ENCODE results near the gene ABCA12.
"Not testable (repeated sequence)": the region's sequence is repeated elsewhere in the genome, so short reads cannot be mapped to it uniquely, and the experiment has no call there.

The ABCA12 gene, protein sequence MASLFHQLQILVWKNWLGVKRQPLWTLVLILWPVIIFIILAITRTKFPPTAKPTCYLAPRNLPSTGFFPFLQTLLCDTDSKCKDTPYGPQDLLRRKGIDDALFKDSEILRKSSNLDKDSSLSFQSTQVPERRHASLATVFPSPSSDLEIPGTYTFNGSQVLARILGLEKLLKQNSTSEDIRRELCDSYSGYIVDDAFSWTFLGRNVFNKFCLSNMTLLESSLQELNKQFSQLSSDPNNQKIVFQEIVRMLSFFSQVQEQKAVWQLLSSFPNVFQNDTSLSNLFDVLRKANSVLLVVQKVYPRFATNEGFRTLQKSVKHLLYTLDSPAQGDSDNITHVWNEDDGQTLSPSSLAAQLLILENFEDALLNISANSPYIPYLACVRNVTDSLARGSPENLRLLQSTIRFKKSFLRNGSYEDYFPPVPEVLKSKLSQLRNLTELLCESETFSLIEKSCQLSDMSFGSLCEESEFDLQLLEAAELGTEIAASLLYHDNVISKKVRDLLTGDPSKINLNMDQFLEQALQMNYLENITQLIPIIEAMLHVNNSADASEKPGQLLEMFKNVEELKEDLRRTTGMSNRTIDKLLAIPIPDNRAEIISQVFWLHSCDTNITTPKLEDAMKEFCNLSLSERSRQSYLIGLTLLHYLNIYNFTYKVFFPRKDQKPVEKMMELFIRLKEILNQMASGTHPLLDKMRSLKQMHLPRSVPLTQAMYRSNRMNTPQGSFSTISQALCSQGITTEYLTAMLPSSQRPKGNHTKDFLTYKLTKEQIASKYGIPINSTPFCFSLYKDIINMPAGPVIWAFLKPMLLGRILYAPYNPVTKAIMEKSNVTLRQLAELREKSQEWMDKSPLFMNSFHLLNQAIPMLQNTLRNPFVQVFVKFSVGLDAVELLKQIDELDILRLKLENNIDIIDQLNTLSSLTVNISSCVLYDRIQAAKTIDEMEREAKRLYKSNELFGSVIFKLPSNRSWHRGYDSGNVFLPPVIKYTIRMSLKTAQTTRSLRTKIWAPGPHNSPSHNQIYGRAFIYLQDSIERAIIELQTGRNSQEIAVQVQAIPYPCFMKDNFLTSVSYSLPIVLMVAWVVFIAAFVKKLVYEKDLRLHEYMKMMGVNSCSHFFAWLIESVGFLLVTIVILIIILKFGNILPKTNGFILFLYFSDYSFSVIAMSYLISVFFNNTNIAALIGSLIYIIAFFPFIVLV (N-terminal part only)

DNA sequence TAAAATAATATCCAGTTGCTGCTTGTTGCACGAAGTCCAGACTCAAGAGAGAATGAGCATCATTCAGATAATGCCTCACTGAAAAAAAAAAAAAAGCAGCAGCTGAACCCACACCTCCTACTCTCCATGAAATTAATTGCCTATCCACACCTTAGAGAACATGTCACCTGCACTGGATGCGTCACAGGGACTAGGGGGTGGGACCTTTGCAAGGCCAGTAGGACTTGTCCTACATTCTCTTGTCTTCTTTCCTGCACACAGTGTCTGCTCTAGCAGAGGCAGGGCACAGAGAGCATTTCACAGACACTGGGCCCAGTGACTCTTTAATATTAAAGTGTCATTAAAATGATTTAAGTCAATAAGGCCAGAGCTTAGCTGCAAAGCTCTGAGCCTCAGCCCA is at the start of gene ABCA12:
TSS of gene ABCA12 (minus strand) at position 148 of the 400 bp plus-strand sequence. CDS start 418 bp downstream, outside the sequence.
- no peak for DNase-seq

DNA sequence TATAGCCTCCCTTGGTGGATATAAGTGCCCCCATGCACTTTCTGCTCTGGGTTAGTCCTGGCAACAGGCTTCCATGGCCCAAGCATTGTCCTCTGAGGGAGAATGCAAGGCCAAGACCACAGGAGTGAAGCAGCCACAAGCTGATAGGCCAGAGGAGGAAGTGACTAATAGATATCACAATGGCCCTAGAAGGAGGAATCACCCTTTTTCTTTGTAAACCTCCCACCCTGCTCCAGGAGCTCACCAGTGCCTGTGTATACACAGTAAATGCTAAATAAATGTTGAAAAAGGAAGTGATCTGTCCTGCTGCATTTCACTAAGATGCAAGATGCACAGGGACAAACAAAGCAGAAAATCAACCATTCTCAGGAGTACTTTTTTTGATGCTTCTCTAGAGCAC is 49.7 kb upstream of the ABCA12 start:
- no peak for DNase-seq

DNA sequence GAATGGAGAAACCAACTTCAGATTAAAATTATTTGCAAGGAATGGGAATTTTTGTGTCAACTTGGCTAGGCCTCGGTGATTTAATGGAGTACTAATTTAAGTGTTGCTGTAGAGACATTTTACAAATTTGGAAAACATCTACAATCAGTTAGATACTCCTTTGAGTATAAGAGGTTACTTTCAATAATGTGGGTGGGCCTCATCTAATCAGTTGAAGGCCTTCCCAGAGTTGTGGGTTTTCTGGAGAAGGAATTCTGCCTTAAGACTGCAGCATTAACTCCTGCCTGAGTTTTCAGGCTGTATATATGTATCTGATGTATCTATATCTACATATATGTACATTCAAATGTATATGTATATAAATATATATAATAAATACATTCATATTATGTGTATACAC is 47.6 kb upstream of the ABCA12 start:
- DNase-seq: no peak

DNA sequence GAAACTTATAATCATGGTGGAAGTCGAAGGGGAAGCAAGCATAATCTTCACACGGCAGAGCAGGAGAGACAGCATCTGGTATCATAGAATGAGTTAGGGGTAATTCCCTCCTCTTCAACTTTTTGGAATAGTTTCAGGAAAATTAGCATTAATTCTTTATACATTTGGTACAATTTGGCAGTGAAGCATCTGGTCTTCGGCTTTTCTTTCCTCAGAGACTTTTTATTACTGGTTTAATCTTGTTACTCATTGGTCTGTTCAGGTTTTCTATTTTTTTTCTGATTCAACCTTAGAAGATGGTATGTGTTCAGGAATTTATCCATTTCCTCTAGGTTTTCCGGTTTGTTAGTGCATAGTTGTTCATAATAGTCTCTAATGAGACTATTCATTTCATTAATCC is 39.7 kb upstream of the ABCA12 start:
- peak in 1 of 2 experiments; percentile 13 for DNase-seq

DNA sequence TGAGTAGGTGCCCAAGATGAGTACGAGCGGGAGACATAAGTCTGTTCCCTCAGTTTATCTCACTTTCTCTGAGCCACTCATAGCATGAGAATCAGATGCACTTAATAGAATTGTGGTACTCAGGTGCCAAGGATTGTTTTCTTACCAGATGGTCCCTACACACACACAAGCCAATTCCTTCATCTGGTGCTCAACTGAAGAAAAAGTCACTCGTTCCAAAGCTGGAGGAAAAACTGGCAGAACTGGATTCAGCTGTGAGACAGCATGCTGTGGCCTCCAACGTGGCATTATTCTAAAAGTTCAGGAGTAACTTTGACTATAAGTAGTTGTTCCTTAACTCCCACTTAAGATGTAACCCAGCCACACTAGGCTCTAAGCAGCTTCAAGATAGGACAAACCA is 33.4 kb upstream of the ABCA12 start:
- DNase-seq: peak; percentile 42 to 86

DNA sequence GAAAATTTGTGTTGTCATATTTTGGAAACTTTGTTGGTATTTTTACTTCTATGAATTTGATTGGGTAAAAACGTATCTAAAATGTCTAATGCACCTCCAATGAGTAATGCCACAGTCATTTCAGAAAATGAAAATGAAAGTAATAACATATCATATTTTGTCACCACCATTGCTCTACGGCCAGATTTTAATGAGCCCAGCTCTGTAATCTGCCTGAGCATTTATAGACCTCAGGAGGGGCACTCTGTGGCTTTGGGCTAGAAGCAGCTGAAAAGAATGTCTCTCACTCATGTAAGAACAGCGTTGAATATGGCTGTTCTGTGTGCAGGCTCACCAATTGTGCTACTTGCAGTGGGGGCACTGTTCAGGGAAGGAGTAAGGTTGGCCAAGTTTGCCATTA is 32.7 kb upstream of the ABCA12 start:
- DNase-seq: no peak

DNA sequence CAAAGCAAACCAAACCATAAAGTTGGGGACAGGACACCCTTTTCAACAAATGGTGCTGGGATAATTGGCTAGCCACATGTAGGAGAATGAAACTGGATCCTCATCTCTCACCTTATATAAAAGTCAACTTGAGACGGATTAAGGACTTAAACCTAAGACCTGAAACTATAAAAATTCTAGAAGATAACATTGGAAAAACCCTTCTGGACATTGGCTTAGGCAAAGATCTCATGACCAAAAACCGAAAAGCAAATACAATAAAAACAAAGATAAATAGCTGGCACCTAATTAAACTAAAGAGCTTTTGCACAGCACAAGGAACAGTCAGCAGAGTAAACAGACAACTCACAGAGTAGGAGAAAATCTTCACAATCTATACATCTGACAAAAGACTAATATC is 28.1 kb upstream of the ABCA12 start:
- not testable (repeated sequence) for DNase-seq

DNA sequence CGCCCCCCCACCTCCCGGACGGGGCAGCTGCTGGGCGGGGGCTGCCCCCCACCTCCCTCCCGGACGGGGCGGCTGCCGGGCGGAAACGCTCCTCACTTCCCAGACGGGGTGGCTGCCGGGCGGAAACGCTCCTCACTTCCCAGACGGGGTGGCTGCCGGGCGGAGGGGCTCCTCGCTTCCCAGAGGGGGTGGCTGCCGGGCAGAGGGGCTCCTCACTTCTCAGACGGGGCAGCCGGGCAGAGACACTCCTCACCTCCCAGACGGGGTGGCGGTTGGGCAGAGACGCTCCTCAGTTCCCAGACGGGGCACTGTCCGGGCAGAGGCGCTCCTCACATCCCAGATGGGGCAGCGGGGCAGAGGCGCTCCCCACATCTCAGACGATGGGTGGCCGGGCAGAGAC is 24.9 kb upstream of the ABCA12 start:
- not testable (repeated sequence) for DNase-seq

DNA sequence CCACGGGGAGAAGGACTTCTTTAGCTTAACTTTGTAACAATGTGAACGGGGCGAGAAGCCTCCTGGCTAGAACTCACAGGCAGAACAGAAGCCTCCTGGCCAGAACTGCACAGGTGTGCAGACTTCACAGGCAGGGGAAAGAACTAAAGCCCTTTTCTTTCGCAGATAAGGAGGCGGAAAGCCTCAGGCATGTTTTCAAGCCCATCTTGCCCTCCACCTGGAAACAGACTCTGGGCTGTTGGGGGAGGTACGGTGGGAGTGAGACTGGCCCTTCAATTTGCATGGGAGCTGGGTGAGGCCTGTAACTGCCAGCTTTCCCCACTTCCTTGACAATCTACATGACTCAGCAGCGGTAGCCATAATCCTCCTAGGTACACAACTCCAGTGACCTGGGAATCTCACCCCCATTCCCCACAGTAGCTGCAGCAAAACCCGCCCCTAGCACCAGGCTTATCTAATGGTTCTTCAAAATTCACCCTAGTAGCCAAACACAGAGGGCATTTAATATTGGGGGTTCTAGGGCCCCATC is 22.9 kb upstream of the ABCA12 start:
- DNase-seq: no peak

DNA sequence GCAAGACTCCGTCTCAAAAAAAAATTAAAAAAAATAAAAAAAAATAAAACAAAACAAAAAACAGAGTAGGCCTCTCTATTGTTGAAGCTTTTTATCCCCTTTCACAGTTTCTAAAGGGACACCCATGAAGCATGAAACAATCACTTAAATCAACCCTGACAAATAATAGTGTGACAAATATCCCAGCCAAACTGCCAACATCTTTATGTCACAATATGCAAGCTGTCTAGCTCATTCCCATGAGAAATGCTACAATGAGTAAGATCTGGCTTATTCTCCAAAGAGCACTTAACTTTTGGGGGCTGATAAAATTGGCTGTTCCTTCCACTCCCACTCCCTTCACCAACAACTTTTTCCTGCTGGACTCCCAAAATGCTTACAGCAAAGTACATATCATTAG is 21.7 kb upstream of the ABCA12 start:
- no peak for DNase-seq

DNA sequence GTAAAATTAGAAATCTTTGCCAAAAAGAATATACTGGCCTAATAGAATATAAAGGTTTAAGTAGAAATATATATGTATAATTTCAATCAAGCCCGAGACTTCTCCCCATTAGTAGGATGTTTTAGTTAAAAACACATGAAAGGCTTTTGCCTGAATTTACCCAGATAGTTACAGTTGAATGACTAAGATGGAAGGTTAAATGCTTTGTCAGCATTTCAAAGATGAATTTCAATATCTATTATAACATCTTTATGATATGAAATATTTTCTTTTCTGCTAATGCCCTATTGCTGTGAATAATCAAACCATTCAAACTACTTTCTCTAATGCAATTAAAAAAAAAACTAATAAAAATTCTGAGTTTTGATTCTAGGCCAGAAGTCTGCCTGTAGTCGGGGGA is 18.0 kb upstream of the ABCA12 start:
- DNase-seq: no peak

DNA sequence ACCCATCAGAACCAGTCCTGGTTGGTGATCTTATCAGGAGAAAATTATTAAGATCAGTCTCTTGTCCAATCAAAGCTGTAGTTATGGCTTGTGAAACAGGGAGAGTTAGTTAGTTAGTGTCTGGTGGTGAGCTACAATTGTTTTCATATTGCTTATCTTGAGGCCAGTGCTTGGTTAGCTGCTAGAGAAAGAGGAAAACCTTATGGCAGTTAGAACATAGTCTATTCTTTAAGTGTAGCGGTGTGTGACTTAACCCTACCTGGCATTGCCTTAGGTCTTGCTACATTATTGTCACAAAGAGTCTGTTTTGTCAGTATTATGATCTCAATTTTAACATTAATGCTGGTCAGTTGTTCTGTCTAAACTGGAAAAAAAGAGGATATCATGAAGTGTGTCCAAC is 11.5 kb upstream of the ABCA12 start:
- DNase-seq: no peak

DNA sequence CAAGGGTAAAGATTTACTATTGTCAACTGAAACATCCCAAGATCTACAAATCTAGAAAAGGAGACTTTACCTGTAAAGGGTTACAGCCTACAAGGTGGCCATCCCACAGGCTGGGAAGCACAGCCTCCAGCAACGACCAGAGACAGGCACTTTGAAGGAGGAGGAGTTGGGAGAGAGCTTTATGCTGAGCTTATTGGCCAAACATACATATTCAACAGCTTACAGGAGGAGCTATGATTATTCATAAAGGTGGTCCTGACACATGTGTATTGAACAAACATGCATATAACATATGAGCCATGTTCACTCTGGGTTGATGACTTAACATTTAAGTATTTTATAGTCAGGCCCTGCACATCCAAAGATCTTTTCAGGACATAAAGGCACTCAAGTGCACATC is 11.1 kb upstream of the ABCA12 start:
- no peak for DNase-seq

DNA sequence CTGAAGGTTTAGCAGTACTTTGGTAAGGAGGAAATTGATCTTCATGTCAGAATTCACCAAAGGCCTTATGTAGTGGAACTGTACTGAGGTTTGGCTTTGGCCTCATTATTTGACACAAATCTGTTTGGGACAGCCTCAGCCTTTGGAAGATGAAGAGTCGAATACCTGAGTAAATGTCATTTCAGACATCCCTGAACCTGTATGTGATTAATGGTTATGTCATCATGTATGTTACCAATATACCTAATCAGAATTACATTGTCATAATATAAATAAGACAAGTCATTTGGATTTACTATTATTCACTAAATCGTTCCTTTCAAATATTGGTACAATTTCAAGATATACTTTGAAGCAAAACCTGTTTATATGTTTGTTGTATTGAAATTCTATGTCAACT is 10.6 kb upstream of the ABCA12 start:
- DNase-seq: no peak

DNA sequence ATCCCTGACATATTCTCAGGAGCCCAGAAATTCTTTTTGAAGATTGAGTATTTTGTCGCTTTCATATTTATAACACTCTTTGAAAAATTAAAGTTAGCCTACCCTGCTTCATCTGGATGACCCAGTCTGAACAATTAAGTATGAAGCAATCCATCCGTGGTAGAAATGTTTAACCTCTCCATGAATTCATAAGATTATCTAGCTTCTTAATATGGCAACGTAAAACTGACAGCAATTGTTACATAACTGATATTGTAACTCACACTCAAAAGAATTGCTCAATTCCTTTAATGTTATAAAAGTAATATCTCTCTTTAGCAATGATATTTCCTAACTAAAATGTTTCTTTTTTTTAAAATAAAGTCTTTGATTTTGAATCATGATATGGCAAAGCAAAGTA is 7.2 kb upstream of the ABCA12 start:
- no peak for DNase-seq

DNA sequence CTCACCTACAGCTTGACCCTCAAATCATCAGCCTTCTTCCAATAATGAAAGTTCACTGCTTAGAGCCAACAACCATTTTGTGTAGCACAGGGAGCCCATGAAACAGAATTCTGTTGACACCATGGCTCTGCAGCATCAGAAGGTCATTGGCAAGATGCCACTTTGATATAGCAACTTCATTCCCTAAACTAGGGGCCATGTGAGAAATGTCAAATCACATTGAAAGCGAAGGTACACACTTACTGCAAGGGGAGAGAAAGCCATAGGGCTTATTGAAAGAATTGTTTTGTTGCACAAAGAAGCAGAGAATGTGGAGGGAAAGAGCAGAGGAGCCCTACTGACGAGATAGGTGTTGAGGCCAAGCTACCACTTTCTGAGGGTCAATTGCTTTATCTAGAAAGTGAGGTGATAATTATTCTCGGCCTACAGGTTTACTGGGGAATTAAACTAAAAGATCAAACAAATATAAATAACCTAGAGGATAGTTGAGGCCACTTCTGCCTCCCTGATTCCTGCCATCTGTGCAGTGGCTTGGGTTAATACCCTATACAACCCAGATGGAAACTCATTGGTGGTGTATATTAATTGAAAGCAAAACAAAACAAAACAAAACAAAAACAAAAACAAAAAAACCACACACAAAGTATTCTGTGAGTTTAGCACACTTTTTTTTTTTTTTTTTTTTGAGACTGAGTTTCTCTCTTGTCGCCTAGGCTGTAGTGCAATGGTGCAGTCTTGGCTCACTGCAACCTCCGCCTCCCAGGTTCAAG is 5.9 kb upstream of the ABCA12 start:
- no peak for DNase-seq

DNA sequence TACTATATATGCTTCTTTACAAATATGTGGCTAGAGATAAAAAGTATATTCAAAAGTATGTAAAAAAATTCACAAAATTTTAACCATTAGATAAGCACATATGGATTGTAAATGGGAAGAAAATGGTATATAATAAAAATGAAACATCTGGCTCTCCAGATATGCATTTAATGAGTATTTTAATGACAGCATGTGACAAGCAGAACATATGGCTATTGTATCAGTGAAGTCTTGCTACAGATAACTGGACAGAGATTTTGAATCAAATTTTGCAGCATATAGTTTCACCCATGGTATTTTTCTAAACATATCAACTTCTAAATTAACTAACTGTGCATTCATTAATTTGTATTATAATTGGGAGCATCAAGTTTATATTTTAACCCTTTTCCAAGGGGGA is 5.0 kb upstream of the ABCA12 start:
- DNase-seq: no peak

DNA sequence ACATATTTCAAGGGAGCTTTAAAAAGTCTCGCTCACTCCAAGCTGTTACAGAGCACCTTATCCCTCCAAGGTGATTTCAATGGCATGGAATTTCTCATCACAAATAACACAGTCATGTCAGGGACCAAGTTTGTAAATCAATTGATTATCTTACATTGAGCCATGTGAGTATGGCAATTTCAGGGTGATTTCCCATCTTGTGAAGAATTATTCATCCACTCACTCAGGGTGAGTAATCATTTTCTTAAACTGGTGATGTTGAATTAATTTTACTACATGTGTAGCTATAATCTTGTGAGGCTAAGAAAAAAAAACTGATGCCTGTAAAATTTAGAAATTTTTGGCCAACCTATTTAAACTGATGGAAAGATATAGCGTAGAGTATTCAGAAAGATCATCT is 3.3 kb upstream of the ABCA12 start:
- no peak for DNase-seq

DNA sequence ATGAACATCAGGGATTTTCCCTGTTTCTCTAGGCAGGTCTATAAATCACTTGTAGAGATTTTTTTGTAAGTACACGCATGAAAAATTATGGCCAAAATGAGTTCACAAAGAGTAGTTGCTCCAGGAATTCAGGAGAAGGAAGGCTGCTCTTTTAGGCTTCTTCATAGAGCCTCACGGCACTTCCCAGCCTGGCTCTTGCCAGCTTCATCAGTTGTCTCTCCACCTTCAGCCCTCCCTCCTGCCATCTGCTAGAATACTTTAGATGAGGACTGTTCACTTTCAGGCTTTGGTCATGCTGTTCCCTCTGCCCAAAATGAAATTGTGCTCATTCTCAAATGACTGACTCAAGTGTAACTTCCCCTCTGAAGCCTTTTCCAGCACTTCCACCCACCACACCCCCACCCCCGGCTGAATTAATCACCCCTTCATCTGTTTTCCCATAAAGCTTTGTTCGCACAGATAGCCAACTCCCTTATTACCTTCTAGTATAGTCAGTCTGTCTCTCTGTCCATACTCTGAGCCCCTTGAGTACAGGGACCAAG is 1.8 kb upstream of the ABCA12 start:
- peak in 1 of 2 experiments; percentile 19 for DNase-seq

DNA sequence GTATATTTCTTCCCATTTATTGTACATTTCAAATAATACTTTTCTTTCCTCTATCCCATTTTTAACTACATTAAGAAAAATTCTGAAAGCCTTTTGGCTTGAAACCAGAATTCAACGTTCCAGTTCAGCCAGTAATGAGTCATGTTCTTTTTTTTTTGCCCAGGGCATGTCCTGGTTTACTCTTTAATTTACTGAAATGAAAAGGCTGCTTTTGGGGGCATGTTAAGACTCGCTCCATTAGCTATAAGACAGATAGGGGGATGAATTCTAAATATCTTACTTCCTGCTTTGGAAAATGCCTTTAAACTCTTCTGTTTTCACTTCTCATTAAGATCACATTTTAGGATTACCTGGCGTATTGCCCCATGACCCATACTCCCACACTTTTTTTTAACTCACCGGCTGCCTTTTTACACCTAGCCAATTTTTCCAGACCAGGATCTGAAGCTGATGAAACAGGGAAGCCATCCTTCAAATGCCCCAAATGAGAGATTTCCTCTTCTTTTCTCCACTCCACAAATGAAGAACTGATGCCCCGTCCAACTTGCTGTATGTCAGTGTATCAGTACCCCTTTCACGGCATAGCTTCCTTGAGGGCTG is 585 bp downstream of the ABCA12 start:
- DNase-seq: peak in 1 of 2 experiments; percentile 47

DNA sequence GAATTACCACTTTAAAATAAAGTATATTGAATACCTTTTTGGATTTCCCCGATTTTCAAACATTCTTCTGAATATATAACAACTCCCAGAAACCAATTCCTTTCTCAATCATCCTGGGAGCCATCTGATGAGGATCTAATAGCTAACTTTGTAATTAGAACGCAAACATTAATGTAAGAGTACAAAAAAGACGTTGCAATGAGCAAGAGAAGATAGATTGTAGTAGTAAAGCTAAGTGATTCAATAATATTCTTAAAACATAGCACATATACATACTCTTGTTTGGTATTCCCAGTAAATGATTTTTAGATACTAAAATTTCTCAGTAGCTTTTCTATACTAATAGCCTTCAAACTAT is 1.1 kb downstream of the ABCA12 start:
- no peak for DNase-seq
